HG03103 (cell line): ENCODE results near the gene PSMB1.
"Not testable (repeated sequence)": the region's sequence is repeated elsewhere in the genome, so short reads cannot be mapped to it uniquely, and the experiment has no call there.

Source experiments
- ATAC-seq: cut with Tn5 transposase; IDR thresholded peaks from one replicate; pipeline ENCODE4 v1.9.1; 2021; ENCODE audit warnings: low read depth; ENCODE audit not compliant: unreplicated experiment

Gene PSMB1

GRCh38 chr6:170504479-170504878 is 48.6 kb downstream of the PSMB1 start:
- ATAC-seq = no peak

- no peak for ATAC-seq
Observed at GRCh38 chr6:170503414-170503761, 49.7 kb downstream of the PSMB1 start.

- ATAC-seq = not testable (repeated sequence)
Observed at GRCh38 chr6:170502733-170503413, 50.2 kb downstream of the PSMB1 start.

- ATAC-seq = not testable (repeated sequence)
Observed at GRCh38 chr6:170502268-170502667, 50.8 kb downstream of the PSMB1 start.

GRCh38 chr6:170500955-170501590 is 52.0 kb downstream of the PSMB1 start:
- ATAC-seq = no peak

GRCh38 chr6:170497841-170498301 is 55.2 kb downstream of the PSMB1 start:
- ATAC-seq = no peak

- ATAC-seq = no peak
Observed at GRCh38 chr6:170493354-170493753, 59.8 kb downstream of the PSMB1 start.

- no peak for ATAC-seq
Observed at GRCh38 chr6:170490259-170490658, 62.8 kb downstream of the PSMB1 start.

GRCh38 chr6:170489836-170490235 is 63.3 kb downstream of the PSMB1 start:
- ATAC-seq = no peak

- ATAC-seq = no peak
Observed at GRCh38 chr6:170487707-170488329, 65.3 kb downstream of the PSMB1 start.

- ATAC-seq = no peak
Observed at GRCh38 chr6:170485159-170485558, 67.9 kb downstream of the PSMB1 start.
